Stimulated activated CD4-positive, alpha-beta T cell treated with anti-CD3 and anti-CD28 coated beads, Interleukin-4, amount 100 ng/mL, for 4 hours (primary cell): ENCODE measurements around the gene PATE1.
"Not testable (repeated sequence)": the region's sequence is repeated elsewhere in the genome, so short reads cannot be mapped to it uniquely, and the experiment has no call there.

ENCODE experiments used
- DNase-seq, 2 experiments: peaks; one replicate each; pipeline ENCODE4 v3.0.0-alpha.2; 2020

Gene PATE1

GRCh38 chr11:125745979-125746378 lies at the start of gene PATE1:
TSS of gene PATE1 (plus strand) at chr11:125746279. CDS start at chr11:125746305, 26 bp downstream.
- DNase-seq = no peak

GRCh38 chr11:125701018-125701610 lies 45.0 kb upstream of the PATE1 start:
- no peak for DNase-seq

GRCh38 chr11:125701858-125702621 lies 44.0 kb upstream of the PATE1 start:
- DNase-seq = no peak

GRCh38 chr11:125704686-125705085 lies 41.4 kb upstream of the PATE1 start:
- DNase-seq = not testable (repeated sequence)

GRCh38 chr11:125720781-125721180 lies 25.3 kb upstream of the PATE1 start:
- DNase-seq = no peak

- no peak for DNase-seq
Measured at GRCh38 chr11:125724125-125724524, 22.0 kb upstream of the PATE1 start.

- DNase-seq = no peak
Measured at GRCh38 chr11:125728969-125729368, 17.1 kb upstream of the PATE1 start.

- no peak for DNase-seq
Measured at GRCh38 chr11:125740617-125741016, 5.5 kb upstream of the PATE1 start.

GRCh38 chr11:125743681-125744080 lies 2.4 kb upstream of the PATE1 start:
- no peak for DNase-seq

- DNase-seq = no peak
Measured at GRCh38 chr11:125750629-125751028, 4.5 kb downstream of the PATE1 start.

GRCh38 chr11:125756050-125756449 lies 10.0 kb downstream of the PATE1 start:
- no peak for DNase-seq

GRCh38 chr11:125762445-125762844 lies 16.4 kb downstream of the PATE1 start:
- DNase-seq = no peak

- DNase-seq = no peak
Measured at GRCh38 chr11:125763483-125763882, 17.4 kb downstream of the PATE1 start.

GRCh38 chr11:125766251-125766650 lies 20.2 kb downstream of the PATE1 start:
- no peak for DNase-seq

- no peak for DNase-seq
Measured at GRCh38 chr11:125768336-125769046, 22.4 kb downstream of the PATE1 start.

GRCh38 chr11:125770583-125770982 lies 24.5 kb downstream of the PATE1 start:
- no peak for DNase-seq

GRCh38 chr11:125772834-125773505 lies 26.9 kb downstream of the PATE1 start:
- DNase-seq = no peak

- no peak for DNase-seq
Measured at GRCh38 chr11:125773516-125773915, 27.4 kb downstream of the PATE1 start.

- no peak for DNase-seq
Measured at GRCh38 chr11:125777309-125777708, 31.2 kb downstream of the PATE1 start.

- no peak for DNase-seq
Measured at GRCh38 chr11:125778728-125779127, 32.6 kb downstream of the PATE1 start, which contains the start of gene PATE2. TSS of gene PATE2 (minus strand) at chr11:125778828. CDS start at chr11:125778773, 55 bp downstream.

GRCh38 chr11:125784678-125785077 lies 38.6 kb downstream of the PATE1 start:
- DNase-seq = no peak

GRCh38 chr11:125787827-125788226 lies 41.7 kb downstream of the PATE1 start, which contains the start of gene PATE3:
TSS of gene PATE3 (plus strand) at chr11:125788127. CDS start at chr11:125788152, 25 bp downstream.
- no peak for DNase-seq

GRCh38 chr11:125790825-125791224 lies 44.7 kb downstream of the PATE1 start:
- DNase-seq = no peak
